Hematopoietic multipotent progenitor cell treated with erythropoietin and hydrocortisone succinate and interleukin-3 and kit ligand, for 15 days (in vitro differentiated cells): ENCODE data around the gene SEMA6C.
"Not testable (repeated sequence)": the region's sequence is repeated elsewhere in the genome, so short reads cannot be mapped to it uniquely, and the experiment has no call there.

ENCODE experiments used
- DNase-seq: peaks from one replicate; pipeline ENCODE4 v3.0.0-alpha.2; 2015; ENCODE audit warnings: low spot score

SEMA6C gene

DNA sequence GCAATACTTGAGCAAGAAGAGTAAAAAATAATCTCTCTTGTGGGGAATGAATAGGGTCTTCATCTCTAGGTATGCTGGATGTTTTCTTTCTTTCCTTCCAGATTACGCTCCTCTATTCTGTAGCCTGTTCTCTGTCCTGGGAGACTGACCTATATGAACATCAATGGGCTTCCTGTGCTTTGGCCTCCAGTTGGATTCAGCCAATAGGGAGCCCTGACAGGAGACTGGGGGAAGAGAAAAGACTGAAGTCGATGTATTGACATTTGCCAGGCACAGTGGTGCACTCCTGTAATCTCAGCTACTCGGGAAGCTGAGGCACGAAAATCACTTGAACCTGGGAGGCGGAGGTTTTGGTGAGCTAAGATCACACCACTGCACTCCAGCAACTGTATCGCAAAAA, 17.6 kb downstream of the SEMA6C start:
- no peak for DNase-seq

DNA sequence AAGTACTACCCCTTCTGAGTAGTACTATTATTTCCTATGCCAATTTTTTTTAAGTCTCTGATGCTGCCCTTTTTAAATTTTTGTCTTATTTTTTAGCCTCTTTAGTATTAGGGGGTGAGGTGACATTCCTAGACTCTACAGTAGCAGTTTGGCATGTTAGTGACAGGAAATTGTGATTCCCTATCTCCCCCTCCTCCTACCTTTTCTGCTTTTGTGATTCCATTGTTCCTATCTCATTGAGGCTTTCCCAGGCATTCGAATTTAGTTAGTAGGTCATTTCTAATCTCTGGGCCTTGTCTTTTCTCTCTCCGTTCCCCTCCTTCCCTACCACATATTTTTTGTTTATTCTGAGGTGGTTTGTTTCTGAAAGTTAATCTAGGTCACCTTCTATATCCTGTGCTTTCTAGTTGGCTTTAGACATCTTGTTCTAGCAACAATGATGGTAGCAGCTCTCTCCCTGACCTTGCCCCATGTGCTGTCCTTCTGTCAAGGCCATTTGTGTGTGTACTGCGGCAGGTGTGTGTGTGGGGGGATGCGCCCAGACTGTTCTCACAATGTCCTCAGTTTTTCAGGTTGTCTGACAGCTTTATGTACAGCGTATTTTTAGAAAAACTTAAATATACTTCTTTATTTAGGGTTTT, 21.5 kb downstream of the SEMA6C start:
- no peak for DNase-seq

DNA sequence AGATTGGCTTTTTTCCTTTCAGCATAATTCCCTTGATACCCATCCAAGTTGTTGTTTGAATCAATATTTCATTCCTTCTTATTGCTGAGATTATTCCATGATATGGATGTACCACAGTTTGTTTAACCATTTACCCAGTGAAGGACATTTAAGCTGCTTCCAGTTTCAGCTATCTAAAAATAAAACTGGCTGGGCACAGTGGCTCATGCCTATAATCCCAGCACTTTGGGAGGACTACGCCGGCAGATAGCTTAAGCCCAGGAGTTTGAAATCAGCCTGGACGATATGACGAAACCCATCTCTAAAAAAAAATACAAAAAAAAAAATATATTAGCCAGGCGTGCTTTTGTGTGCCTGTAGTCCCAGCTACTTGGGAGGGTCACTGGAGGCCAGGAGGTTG, 32.6 kb downstream of the SEMA6C start:
- DNase-seq: no peak

DNA sequence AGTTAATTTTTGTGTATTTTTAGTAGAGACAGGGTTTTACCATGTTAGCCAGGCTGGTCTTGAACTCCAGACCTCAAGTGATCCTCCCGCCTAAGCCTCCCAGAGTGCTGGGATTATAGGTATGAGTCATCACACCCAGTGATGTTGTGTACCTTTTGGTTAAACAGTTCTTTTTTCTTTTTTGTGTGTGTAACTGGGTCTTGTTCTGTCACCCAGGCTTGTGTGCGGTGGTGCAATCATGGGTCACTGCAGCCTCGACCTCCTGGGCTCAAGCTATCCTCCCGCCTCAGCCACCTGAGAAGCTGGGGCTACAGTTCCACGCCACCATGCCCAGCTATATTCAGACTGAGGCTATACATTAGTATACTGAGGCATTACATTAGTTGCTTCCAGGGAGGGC, 38.1 kb downstream of the SEMA6C start:
- DNase-seq: no peak

DNA sequence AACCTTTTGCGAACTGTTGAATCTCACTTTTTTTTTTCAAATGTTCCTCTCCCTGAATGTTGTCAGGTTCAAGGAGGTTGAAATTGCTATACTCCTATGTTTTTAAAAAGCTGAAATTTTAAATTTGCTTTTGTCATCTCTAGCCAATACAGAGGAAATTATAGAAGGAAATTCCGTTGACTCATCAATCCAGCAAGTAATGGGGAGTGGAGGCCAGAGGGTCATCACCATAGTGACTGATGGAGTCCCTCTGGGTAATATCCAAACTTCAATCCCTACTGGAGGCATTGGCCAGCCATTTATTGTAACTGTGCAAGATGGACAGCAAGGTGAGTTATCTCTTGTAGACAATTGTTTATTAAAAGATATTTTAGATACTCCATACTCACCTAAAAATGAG, 39.5 kb downstream of the SEMA6C start:
- DNase-seq: no peak

DNA sequence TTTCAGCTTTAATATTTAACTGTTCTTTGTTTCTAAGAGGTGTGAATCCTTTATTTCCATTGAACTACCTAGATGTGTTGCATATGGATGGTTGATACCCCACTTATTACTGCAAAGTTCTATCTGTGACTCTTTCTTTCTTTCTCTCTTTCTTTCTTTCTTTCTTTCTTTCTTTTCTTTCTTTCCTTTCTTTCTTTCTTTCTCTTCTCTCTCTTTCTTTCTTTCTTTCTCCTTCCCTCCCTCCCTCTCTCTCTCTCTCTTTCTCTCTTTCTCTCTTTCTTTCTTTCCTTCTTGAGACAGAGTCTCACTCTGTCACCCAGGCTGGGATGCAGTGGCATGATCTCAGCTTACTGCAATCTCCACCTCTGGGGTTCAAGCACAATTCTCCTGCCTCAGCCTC, 41.8 kb downstream of the SEMA6C start:
- no peak for DNase-seq

DNA sequence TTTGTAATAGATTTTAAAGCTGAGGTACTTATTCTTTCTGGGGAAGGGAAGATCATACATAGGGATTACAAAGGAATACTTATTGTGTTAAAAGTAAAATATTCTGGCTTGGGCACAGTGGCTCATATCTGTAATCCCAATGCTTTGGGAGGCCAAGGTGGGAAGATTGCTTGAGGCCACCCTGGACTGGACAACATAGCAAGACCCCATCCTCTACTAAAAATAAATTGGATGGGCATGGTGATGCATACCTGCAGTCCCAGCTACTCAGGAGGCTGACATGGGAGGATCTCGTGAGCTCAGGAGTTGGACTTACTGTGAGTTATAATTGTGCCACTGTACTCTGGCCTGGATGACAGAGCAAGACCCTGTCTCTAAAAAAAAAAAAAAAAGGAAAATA, 48.3 kb downstream of the SEMA6C start:
- DNase-seq: no peak

DNA sequence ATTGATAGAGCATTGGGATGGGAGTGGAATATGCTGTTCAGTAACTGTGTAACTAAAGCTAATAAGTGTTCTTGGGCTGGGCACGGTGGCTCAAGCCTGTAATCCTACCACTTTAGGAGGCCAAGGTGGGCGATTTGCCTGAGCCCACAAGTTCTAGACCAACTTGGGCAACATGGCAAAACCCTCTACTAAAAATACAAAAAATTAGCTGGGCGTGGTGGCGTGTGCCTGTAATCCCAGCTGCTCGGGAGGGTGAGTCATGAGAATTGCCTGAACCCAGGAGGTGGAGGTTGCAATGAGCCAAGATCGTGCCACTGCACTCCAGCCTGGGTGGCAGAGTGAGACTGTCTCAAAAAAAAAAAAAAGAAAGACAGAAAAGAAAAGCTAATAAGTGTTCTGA, 49.0 kb downstream of the SEMA6C start:
- DNase-seq: not testable (repeated sequence)

DNA sequence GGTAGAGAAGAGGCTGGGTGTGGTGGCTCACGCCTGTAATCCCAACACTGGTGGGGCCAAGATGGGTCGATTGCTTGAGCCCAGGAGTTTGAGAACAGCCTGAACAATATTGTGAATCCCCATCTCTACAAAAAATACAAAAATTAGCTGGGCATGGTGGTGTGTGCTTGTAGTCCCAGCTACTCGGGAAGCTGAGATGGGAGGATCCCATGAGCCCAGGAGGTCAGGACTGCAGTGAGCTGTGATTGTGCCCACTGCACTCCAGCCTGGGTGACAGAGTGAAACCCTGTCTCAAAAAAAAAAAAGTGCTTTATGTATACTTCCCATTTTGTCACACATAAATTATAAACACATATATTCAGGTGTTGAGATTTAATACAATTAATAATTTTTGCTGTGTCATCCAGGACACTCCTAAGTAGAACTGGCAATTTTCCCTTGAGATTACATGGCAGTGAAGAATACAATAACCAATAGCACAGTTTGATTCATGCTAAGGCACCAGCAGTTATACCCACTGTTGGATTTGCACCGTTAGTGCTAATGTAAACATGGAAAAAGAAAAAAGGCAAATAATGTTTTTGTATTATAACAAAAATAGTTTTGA, 60.4 kb downstream of the SEMA6C start:
- DNase-seq: no peak
